Measurements from ENCODE around the gene GLI2.

DNA sequence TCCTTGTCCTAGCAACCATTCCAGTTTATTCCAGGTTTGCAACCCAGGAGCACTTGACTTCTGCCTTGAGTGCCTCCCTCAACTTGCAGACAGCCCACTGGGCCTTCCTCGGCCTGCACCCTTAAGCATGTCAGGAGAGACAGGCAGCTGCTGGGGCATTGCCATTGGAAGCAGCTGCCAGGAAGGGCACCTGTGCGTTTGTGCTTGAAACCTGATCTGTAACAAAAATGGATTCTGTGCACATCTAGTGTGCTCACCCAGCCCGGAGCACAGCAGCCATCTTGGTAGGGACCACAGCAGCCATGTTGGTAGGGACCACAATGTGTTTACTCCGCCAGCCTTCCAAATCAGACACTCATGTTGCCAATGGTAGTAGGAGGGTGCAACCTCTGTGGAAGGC lies 44.3 kb upstream of the GLI2 start:
- TF ChIP-seq CTCF (IDR thresholded peaks at IDR 0.05) (no peak), POLR2AphosphoS5 (IDR thresholded peaks at IDR 0.05) (no peak)
